B cell (primary cell): ENCODE measurements around the gene HES6. TPM values are rescaled to one million over a fixed set of nuclear protein-coding genes. Genes with fewer than 3 reads are reported as not detected.

Source experiments
- ATAC-seq: fragments of 200-7000 bp; cut with Tn5 transposase; one replicate; pipeline ENCODE4 v1.10.0; 2021; ENCODE audit warnings: low read depth, mild to moderate bottlenecking, moderate number of reproducible peaks, moderate library complexity
- CTCF ChIA-PET: fragments of 350-600 bp; sonication (Branson Sonifier 250); formaldehyde crosslinking; loops from one replicate; lab custom pipeline; 2021; ENCODE audit warnings: antibody characterized with exemption, inconsistent platforms; lab: Charles Lee
- POLR2A ChIA-PET: fragments of 350-600 bp; sonication (Branson Sonifier 250); formaldehyde crosslinking; loops from one replicate; lab custom pipeline; 2021; ENCODE audit warnings: antibody characterized with exemption; lab: Charles Lee
- DNase-seq: peaks from one replicate; pipeline ENCODE4 v3.0.0; 2013
- H2AFZ ChIP-seq: 2 replicates; pipeline ENCODE4 v1.6.1; 2012; ENCODE audit warnings: mild to moderate bottlenecking, low read depth, low read length; ENCODE audit not compliant: insufficient read depth, poor library complexity, severe bottlenecking
- H3K27ac ChIP-seq, 2 donors: 1 replicate in 1 of 2; 2 replicates in 1 of 2; pipeline ENCODE4 v1.5.1; 2012 to 2013; ENCODE audit warnings: low read length in 2 of 2, mild to moderate bottlenecking in 2 of 2, moderate library complexity in 1 of 2
- H3K27me3 ChIP-seq, 4 experiments: fragments of 200-600 bp in 1 of 4; sonication (generic) in 1 of 4; replicated peaks in 1 of 4; 1 replicate in 2 of 4; 2 replicates in 2 of 4; pipeline versions ENCODE4 v1.6.1 to v1.7.0; 2013 to 2016; ENCODE audit warnings: low read length in 3 of 4, mild to moderate bottlenecking in 2 of 4, mixed read lengths in 1 of 4, moderate library complexity in 1 of 4; ENCODE audit not compliant: insufficient read depth in 4 of 4, control insufficient read depth in 3 of 4; ENCODE audit errors: control extremely low read depth in 1 of 4
- H3K36me3 ChIP-seq, 2 experiments: replicated peaks in 1 of 2; 1 replicate in 1 of 2; 2 replicates in 1 of 2; pipeline versions ENCODE4 v1.6.1 to v1.7.1; 2013; ENCODE audit warnings: low read length in 1 of 2; ENCODE audit not compliant: insufficient read depth in 2 of 2, control insufficient read depth in 1 of 2; ENCODE audit errors: control extremely low read depth in 1 of 2, extremely low read depth in 1 of 2
- H3K4me1 ChIP-seq, 2 donors: fragments of 200-600 bp in 1 of 2; sonication (generic) in 1 of 2; 1 replicate in 1 of 2; 2 replicates in 1 of 2; pipeline versions ENCODE4 v1.5.1 to v1.6.1; 2013 to 2017; ENCODE audit warnings: low read length in 2 of 2; ENCODE audit not compliant: control insufficient read depth in 2 of 2, insufficient read depth in 2 of 2
- H3K4me2 ChIP-seq: replicated peaks from 2 replicates; pipeline ENCODE3; 2012; ENCODE audit warnings: mild to moderate bottlenecking, low read depth, low read length; ENCODE audit not compliant: poor library complexity, severe bottlenecking
- H3K4me3 ChIP-seq, 5 experiments: fragments of 200-600 bp in 1 of 5; sonication (generic) in 1 of 5; 1 replicate in 3 of 5; 2 replicates in 2 of 5; pipeline versions ENCODE4 v1.5.1 to v1.7.0; 2011 to 2016; ENCODE audit warnings: low read length in 4 of 5, mild to moderate bottlenecking in 4 of 5, low read depth in 2 of 5, control low read depth in 1 of 5, moderate library complexity in 1 of 5; ENCODE audit not compliant: insufficient read depth in 1 of 5; ENCODE audit errors: control extremely low read depth in 1 of 5, extremely low read depth in 1 of 5
- H3K79me2 ChIP-seq: fragments of 200-600 bp; sonication (generic); one replicate; pipeline ENCODE4 v1.6.0; 2016; ENCODE audit warnings: low read length; ENCODE audit not compliant: control insufficient read depth, insufficient read depth
- H3K9ac ChIP-seq: fragments of 200-600 bp; sonication (generic); 2 replicates; pipeline ENCODE4 v1.6.1; 2017; ENCODE audit warnings: mild to moderate bottlenecking, low read length, moderate library complexity
- H3K9me3 ChIP-seq, 3 donors: one replicate each; pipeline versions ENCODE4 v1.6.1 to v1.7.1; 2013; ENCODE audit warnings: low read length in 2 of 3; ENCODE audit not compliant: control insufficient read depth in 2 of 3, insufficient read depth in 1 of 3; ENCODE audit errors: control extremely low read depth in 1 of 3
- H4K20me1 ChIP-seq: 2 replicates; pipeline ENCODE4 v1.6.0; 2012; ENCODE audit warnings: mild to moderate bottlenecking, low read length; ENCODE audit not compliant: insufficient read depth, control insufficient read depth, poor library complexity, severe bottlenecking
- H3K27ac Mint-ChIP-seq: one replicate; pipeline ENCODE4 v1.8.0; 2021; ENCODE audit warnings: mixed read lengths
- H3K27me3 Mint-ChIP-seq: one replicate; pipeline ENCODE4 v1.8.0; 2021; ENCODE audit warnings: mixed read lengths
- H3K4me1 Mint-ChIP-seq: one replicate; pipeline ENCODE4 v1.8.0; 2021; ENCODE audit warnings: mixed read lengths
- H3K4me3 Mint-ChIP-seq: one replicate; pipeline ENCODE4 v1.8.0; 2021; ENCODE audit warnings: mixed read lengths
- H3K9me3 Mint-ChIP-seq: one replicate; pipeline ENCODE4 v1.8.0; 2022; ENCODE audit warnings: mixed read lengths; ENCODE audit not compliant: insufficient read depth
- CTCF ChIP-seq: fragments of 200-600 bp; IDR thresholded peaks from one replicate; pipeline ENCODE4 v1.8.0; 2022; ENCODE audit warnings: antibody characterized with exemption, mild to moderate bottlenecking
- EZH2 ChIP-seq: IDR thresholded peaks from 2 replicates; pipeline ENCODE4 v1.6.1; 2012; ENCODE audit warnings: borderline replicate concordance, low read depth, mild to moderate bottlenecking, moderate library complexity, low read length; ENCODE audit not compliant: insufficient read depth, poor library complexity, severe bottlenecking
- WGBS: methylation state at CpG from one replicate; pipeline ENCODE4 v1.1.5; 2013; ENCODE audit warnings: missing lambda C conversion rate; ENCODE audit not compliant: insufficient coverage; 5-methylcytosine and 5-hydroxymethylcytosine counted together
- intact Hi-C: fragments of 100-400 bp; cut with micrococcal nuclease; formaldehyde crosslinking; loops from one replicate; pipeline ENCODE4 v1.10.0; 2022
- polyA plus RNA-seq: library from polyadenylated mRNA; depleted of rRNA; stranded (reverse); fragments of >200 nt; gene quantifications from 2 replicates; pipeline ENCODE4 v1.2.3, GENCODE V29; 2012
- total RNA-seq, 2 donors: library from RNA; stranded (reverse); fragments of 120-200 nt in 1 of 2; gene quantifications; 1 replicate in 1 of 2; 2 replicates in 1 of 2; pipeline versions ENCODE4 v1.2.3 to v1.2.4, GENCODE V29; 2013 to 2022

Gene HES6
- total and polyA plus RNA-seq, 2 donors (not counting 1 experiment from before 2014, with no cell fraction given): 6.5 to 14.3 TPM

- DNase-seq (no peak), ATAC-seq (no peak)
- H3K9me3 ChIP-seq: peaks cover 0 to 15% (median 0%) of the 10 kb centered on the region in 3 donors
- no peak overlapping the region for H2AFZ ChIP-seq
- no peaks in the 10 kb centered on the region for H3K79me2 ChIP-seq
- Mint-ChIP-seq H3K4me1 (peaks cover 17% of the 10 kb centered on the region), H3K27ac (no peak overlapping the region), H3K9me3 (no peaks in the 10 kb centered on the region), H3K27me3 (peaks cover 10% of the 10 kb centered on the region), H3K4me3 (no peak overlapping the region)
- H4K20me1 ChIP-seq: no peaks in the 10 kb centered on the region
- H3K27ac ChIP-seq: no peak overlapping the region
- H3K4me1 ChIP-seq: peaks cover 7 to 14% of the 10 kb centered on the region in 2 donors
- ChIA-PET POLR2A (no interaction called here), CTCF (no interaction called here)
- WGBS: 89% methylated on average over 7 of the region's 11 CpGs
- no peak overlapping the region for H3K4me2 ChIP-seq
- intact Hi-C loops: no loop called here
- H3K4me3 ChIP-seq: no peak overlapping the region
- H3K36me3 ChIP-seq: peaks cover 0 to 2% of the 10 kb centered on the region in 2 experiments
- no peak for TF ChIP-seq CTCF
- no peak for TF ChIP-seq EZH2
- H3K9ac ChIP-seq: no peak overlapping the region
- peaks cover 0 to 5% (median 0%) of the 10 kb centered on the region in 4 experiments for H3K27me3 ChIP-seq
These were observed 12.2 kb downstream of the HES6 start for GRCh38 chr2:238227587-238228032.

DNA sequence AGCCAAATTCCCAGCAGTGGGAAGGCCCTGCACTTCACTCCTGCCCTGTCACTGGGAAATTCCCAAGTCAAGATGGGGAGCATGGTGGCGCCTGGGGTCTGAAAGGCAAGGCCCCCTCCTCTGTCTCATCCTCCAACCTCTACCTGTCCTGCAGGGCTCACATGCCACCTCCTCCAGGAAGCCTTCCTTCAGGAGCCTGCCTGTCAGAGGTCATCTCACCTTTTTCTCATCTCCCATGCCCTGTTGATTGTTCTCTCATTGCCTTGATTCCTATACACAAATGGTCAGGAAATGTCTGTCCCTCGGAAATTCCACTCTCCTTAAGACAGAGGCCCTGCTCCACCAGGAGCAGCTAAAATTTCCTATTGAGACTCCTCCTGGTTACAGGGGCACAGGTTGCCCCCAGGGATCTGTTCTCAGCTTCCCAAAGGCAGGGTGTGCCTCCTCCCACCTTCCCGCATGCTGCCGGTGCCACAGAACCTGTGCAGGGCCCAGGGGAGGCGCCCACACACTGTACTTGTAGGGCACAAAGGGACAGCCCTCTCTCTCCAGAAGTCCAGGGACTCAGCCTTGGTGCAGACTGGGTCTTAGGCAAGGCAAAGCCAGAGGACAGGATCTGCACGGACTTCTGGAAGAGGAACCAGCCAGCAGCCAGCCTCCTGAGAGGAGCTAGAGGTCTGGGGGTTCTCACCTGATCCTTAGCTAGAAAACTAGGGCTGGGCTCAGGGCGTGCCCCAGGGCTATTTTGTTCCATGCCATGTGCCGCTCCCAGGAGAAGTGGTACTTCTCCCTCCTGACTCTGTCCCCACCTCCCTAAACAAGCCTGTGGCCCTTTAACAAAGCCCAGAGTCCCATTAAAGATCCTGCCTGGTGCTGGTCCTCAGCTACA, 12.9 kb downstream of the HES6 start:
- ATAC-seq (no peak), DNase-seq (no peak)
- peaks cover 10% of the 10 kb centered on the region for H3K27me3 Mint-ChIP-seq
- Histone ChIP-seq H3K9ac (no peak overlapping the region), H3K4me2 (no peak overlapping the region), H3K27ac (no peak overlapping the region), H3K4me1 (peaks cover 7 to 13% of the 10 kb centered on the region in 2 donors), H3K36me3 (peaks cover 0 to 2% of the 10 kb centered on the region in 2 experiments), H3K79me2 (no peaks in the 10 kb centered on the region), H3K4me3 (no peak overlapping the region), H2AFZ (no peak overlapping the region), H4K20me1 (no peaks in the 10 kb centered on the region), H3K27me3 (peaks cover 0 to 5% (median 0%) of the 10 kb centered on the region in 4 experiments), H3K9me3 (peaks cover 0 to 15% (median 0%) of the 10 kb centered on the region in 3 donors)
- intact Hi-C loops: no loop called here
- no peak overlapping the region for H3K27ac Mint-ChIP-seq
- WGBS: 98% methylated on average over 8 of the region's 8 CpGs
- no peak for TF ChIP-seq EZH2
- no peak for TF ChIP-seq CTCF
- POLR2A ChIA-PET: no interaction called here
- H3K9me3 Mint-ChIP-seq: no peaks in the 10 kb centered on the region
- CTCF ChIA-PET: no interaction called here
- H3K4me1 Mint-ChIP-seq: peaks cover 13% of the 10 kb centered on the region
- no peak overlapping the region for H3K4me3 Mint-ChIP-seq
